NCI-H69 (cell line): ENCODE data around the gene WIPF1.

ENCODE experiments used
- DNase-seq: peaks from one replicate; lab custom pipeline; 2025; lab: John Stamatoyannopoulos, UW

The WIPF1 gene

DNA sequence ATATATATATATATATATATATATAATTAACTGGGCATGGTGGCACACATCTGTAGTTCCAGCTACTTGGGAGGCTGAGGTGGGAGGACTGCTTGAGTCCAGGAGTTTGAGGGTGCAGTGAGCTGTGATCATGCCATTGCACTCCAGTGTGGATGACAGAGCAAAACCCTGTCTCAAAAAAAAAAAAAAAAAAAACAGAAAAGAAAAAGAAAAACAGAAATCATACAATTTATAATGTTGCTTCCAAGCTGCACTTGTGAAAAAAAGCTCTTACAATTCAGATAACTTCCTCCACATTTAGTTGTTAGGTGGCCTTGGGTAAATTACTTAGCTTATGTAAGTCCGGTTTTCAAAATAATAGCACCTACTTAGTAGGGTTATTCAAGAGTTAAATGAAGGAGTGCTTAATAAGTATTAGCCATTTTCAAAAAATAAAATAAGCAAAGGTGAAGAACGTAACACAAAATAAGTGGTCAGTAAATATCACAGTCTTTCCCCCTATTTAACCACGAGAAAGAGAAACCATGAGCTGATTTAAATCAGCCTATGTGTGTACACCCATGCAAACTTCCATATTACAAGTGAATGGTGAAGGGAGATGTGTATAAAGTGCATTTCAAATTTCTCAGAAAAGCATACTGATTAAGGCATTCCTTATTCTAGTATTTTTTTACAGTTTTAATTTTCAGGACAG lies 2.3 kb downstream of the WIPF1 start:
- no peak for DNase-seq

- DNase-seq, result no peak
Observed at GRCh38 chr2:174594456-174594855, 3.1 kb downstream of the WIPF1 start.

- no peak for DNase-seq
Observed at GRCh38 chr2:174593574-174594203, 3.9 kb downstream of the WIPF1 start.

GRCh38 chr2:174593041-174593440 lies 4.6 kb downstream of the WIPF1 start:
- DNase-seq, result no peak

DNA sequence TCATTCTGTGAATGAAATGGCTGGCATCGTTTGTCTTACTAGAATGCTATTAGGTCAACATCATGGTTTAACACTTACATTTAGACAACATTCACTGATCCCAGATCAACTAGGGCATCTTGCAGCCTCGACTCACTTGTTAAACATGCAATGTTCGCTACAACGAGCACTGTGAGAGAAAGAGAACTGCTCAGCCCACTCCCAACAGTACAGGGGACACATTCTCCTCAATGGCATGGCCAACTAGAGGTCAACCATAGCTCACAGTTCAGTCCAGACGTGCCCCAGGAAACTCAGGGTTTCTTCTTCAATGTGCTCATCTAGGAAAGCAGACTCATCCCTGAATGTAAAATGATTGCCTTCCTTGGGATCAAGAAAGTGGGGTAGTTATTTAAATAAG lies 5.9 kb downstream of the WIPF1 start:
- no peak for DNase-seq

DNA sequence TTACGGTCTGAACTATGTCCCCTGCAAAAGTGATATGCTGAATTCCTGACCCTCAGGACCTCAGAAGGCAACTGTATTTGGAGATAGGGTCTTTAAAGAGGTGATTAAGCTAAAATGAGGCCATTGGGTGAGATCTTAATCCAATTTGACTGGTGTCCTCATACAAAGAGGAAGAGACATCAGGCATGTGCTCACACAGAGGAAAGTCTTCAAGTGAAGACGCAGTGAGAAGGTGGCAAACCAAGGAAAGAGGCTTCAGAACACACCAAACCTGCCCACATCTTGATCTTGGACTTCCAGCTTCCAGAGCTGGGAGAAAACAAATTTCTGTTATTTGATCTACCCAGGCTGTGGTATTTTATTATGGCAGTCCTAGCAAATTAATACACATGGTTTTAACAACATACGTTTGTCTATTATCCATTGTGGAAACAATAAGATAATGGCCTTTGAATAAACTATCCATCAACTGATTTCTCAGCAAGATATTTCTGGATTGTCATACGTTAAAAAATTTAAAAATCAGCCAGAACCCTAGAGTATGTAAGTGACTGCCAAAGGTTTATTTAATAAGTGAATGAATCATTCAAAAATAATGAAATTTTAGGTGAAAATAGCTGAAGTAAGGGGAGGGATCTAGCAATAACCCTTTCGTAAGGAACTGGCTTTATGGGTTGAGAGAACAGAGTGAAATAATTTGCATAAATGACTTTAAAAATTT lies 6.5 kb downstream of the WIPF1 start:
- DNase-seq, result no peak

- no peak for DNase-seq
Observed at GRCh38 chr2:174590346-174590745, 7.3 kb downstream of the WIPF1 start.

- no peak for DNase-seq
Observed at GRCh38 chr2:174589334-174589733, 8.3 kb downstream of the WIPF1 start.

GRCh38 chr2:174588463-174588862 lies 9.1 kb downstream of the WIPF1 start:
- DNase-seq, result no peak

- no peak for DNase-seq
Observed at GRCh38 chr2:174587579-174587978, 10.0 kb downstream of the WIPF1 start.

DNA sequence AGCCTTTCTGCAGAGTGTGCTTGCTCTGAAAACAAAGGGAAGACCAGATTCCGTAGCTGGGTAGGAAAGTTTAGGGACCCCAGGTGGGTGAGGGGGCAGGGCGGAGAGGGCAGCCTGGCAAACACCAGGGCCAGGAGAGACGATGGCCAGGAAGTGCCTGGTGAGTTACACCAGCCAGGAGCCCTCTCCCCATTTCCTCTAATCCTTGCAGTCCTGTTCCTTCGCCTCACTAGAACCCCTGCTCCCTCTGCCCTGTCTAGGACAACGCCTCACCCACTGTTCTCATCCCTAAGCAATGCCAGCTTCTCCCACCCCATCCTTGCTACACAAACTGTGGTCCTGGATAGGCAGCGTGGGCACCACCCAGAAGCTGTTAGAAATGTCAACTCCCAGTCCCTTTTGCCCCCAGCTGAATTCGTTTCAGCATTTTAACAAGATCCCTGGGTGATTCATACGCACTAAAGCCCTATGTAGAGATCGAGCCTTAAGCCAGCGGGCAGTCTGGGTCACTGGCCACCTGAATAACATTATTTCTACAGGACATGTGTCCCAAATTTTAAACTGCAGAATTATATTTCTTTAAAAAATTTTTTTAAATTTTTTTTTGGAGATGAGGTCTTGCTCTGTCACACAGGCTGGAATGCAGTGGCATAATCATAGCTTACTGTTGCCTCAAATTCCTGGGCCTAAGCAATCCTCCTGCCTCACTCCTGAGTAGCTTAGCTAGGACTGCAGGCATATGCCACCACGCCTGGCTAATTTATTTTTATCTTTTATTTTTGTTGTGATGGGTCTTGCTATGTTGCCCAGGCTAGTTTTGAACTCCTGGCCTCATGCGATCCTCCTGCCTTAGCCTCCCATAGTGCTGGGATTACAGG lies 10.9 kb downstream of the WIPF1 start:
- no peak for DNase-seq

- no peak for DNase-seq
Observed at GRCh38 chr2:174585657-174586252, 11.8 kb downstream of the WIPF1 start.

- no peak for DNase-seq
Observed at GRCh38 chr2:174585146-174585545, 12.5 kb downstream of the WIPF1 start.

- DNase-seq, result no peak
Observed at GRCh38 chr2:174581491-174581890, 16.1 kb downstream of the WIPF1 start.

- no peak for DNase-seq
Observed at GRCh38 chr2:174580951-174581350, 16.7 kb downstream of the WIPF1 start.

DNA sequence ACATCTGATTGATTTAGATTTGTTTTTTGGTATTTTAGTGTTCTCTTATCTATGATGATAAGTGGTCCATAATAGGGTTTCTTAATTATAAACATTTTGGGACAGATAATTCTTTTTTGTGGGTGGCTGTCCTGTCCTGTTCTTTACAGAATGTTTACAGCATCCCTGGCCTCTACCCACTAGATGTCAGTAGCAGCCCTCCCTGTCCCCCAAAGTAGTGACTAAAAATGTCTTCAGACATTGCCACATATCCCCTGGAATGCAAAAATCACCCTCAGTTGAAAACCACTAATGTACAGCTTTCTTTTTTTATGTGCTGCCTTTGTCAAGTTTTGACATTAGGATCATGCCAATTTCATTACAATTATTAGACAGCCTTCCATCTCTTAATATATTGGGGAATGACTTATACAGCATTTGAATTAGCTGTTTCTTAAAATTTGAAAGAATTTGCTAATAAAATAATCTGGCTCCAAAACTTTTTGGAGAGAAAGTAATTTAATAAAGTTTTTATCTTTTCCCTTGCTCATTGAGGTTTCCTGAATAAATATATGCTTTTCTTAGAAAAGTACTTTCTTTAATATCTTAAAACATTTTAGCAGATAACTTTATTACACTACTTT lies 19.5 kb downstream of the WIPF1 start:
- DNase-seq, result no peak

DNA sequence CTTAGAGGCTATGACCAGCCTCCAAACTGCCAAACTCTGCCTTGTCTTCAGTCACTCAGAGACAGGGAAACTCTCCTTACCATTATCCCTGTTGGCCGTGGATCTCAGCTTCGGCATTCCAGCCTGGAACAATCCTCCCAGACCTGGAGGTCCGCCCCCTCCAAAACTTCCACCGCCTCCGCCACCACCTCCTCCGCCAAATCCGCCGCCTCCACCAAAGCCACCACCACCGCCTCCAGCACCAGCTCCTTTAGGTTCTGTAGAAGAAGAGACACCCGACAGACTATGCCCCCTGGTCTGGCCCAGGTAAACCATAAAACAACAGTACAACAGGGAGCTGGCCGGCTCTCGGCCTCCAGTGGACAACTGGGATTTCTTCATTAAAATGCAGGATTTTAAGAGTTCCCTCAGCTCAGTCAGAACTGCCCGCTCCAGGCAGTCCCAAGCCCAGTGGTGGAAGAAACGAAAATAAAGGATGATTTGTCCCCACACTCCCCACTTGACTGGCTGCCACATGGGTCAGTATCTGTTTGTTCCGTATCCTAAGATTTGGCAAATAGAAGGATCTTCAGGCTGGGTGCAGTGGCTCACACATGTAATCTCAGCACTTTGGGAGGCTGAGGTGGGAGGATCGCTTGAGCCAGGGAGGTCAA lies 22.4 kb downstream of the WIPF1 start:
- DNase-seq, result no peak

DNA sequence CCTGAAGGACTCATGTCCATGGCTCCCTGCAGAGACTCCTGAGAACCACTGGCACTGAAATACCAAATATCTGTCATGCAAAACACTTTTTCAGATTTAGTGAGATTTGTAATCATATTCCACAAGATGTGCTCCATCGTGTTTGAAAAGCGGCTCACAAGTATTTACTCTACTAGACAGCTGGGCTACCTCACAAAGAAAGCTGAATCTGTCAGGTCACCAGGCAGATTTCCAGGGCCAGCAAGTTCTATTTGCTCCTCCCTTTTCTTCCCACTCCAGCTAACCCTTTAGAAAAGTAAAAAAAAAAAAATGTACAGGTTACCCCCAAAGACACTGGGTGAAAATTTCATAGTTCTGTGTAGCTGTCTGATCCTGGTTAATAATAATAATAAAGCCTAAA lies 22.9 kb downstream of the WIPF1 start:
- no peak for DNase-seq

- DNase-seq, result no peak
Observed at GRCh38 chr2:174573621-174574081, 24.0 kb downstream of the WIPF1 start.

DNA sequence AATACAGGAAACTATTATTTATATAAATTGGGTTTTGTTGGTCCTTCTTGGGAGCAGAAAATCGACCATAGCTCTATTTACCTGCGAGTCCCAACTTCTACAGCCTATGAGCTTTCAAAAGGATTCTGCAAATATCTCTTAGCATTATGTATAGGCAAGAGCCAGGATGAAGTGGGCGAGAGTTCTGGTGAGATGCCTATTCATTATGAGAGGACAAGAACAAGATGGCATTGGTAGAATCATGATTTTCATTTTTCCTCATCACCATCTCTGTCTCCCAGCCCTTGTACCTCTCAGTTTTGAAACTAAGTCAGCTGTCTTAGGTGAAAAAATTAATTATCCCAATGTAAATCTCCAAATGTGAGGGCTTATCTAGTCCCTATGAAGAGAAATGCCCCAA lies 25.0 kb downstream of the WIPF1 start:
- no peak for DNase-seq
